GM18519 (cell line): ENCODE results near the gene PRX.
A peak's percentile ranks its signal among the peaks of the same experiment; 100 is the strongest.
"Not testable (repeated sequence)": the region's sequence is repeated elsewhere in the genome, so short reads cannot be mapped to it uniquely, and the experiment has no call there.

Source experiments
- ATAC-seq: cut with Tn5 transposase; IDR thresholded peaks from one replicate; pipeline ENCODE4 v1.9.1; 2021; ENCODE audit warnings: mild to moderate bottlenecking, moderate library complexity; ENCODE audit not compliant: unreplicated experiment, low FRiP score

The PRX gene

DNA sequence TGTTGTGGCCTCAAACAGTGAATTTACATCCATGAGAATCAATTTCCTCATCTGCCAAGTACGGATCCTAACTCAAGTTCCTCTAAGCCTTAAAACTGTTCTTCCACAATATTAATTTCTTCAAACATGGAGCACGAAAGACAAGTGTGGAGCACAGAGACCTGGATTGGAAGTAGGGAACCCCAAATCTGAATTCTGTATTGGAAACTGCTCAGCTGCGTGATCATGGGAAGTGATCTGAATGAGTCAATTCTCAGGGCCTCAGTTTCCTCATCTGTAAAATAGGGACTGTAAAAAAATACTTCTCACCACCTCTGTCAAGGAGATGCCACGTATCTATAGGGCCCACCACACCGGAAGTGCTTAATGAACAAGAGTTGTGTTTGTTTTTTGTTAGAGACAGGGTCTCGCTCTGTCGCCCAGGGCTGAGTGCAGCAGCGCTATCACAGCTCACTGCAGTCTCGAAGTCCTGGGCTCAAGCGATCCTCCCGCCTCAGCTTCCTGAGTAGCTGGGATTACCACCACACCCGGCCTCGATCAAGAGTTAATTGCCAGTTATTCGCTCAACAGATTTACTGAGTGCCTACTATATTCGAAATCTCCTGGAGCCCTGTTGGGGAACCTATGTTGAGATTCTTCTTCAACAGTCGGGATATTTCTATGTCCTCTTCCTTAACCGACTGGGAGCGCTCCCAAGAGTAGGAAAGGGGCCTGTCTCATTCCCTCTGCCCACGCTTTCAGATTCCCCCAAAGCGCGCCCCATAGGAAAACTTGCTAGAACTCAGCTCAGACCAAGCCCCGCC lies 29.4 kb upstream of the PRX start:
- no peak for ATAC-seq

DNA sequence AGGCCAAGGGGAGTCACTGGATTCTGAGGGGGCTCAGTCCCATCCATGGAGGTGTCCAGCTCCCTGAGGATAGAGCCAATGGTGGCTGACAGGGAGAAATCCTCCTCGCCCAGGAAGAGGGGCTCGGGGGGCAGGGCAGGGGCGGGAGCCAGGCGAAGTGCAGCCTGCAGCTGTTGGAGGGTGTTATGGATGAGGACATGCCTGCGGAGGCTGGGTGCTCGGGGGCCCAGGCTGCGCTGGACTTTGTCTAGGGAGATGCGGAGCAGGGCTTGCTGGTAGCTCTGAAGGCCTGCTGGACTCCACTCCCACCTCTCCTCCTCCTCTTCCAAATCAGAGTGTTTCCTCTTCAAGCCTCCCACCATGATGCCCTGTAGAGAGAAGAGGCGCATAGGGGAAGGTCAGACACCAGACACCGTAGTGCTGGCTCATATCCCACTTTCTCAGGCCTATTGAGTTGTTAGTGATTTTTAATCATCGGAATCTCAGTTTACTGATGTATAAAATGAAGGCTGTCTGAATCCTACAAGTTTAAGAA lies 28.6 kb upstream of the PRX start:
- no peak for ATAC-seq

DNA sequence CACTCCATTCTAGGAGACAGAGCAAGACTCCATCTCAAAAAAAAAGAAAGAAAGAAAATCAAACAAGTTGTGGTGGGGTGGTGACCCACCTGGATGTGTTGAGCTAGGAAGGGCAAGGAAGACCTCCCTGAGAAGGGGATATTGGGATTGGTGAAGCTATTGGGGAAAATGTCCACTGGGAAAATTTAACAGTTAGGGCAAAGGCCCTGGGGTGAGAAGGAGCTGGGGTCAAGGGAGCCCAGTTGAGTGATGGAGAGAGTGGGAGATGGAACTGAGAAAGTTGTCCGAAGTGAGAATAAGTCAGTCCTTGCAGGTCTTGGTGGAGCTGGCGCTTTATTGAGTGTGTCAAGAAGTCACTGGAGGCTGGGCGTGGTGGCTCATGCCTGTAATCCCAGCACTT lies 25.1 kb upstream of the PRX start:
- ATAC-seq: no peak

DNA sequence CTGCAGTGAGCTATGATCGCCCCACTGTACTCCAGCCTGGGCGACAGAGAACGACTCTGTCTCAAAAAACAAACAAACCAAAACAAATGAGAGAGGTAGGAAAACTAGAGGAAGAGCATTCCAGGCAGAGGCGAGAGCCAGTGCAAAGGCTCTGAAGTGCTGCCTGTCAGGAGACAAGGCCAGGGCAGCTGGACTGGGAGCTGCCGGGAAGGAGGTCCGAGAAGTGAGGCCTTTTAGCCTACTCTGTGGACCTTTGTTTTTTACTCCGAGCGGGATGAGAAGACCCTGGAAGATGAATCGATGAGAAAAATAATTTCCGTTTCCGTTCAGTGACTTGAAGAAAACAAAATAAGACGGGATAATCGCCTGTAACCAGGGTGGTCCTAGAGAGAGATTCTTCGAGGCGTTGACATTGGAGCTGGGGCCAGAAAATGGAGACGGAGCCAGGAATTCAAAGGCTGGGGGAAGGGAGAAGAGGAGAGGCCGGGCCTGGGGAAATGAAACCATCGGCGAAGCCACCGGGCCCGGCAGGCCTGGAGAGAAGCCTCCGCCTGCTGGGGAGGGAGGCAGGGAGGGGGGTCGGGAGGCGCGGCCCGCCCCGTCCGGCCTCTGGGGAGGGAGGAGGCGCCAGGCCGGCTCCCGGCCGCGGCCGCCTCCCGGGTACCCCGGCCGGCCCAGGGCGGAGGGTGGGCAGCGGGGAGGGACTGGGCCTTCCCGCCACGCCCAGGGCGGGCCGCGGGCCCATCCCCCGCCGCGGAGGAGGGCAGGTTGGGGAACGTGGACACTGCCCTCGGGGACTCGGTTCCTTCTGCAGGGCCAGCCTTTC lies 20.4 kb upstream of the PRX start:
- ATAC-seq: no peak

DNA sequence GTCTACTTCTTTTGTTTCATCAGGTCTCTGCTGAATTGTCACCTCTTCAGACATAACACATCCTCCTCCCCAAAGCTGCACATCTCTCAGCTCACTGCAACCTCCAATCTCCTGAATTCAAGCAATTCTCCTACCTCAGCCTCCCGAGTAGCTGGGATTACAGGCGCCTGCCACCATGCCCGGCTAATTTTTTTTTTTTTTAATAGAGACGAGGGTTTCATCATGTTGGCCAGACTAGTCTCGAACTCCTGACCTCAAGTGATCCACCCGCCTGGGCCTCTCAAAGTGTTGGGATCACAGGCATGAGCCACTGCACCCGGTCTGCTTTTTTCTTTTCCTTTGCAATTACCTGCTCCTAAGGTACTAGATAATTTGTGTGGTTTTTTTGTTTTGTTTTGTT lies 19.6 kb upstream of the PRX start:
- not testable (repeated sequence) for ATAC-seq

DNA sequence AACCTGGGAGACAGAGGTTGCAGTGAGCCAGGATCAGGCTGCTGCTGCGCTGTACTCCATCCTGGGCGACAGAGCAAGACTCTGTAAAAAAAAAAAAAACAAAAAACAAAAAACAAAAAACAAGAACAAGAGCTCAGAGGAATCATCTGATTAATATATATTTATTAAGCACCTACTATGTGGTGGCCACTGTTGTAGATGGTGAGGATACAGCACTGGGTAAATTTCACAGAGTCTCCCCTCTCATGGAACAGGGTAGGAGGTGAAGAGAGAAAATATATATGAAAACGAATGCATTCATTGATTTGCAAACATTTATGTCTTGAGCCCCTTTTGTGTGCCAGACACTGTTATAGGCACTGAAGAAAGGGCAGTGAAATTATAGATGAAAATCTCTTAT lies 18.5 kb upstream of the PRX start:
- ATAC-seq: no peak

DNA sequence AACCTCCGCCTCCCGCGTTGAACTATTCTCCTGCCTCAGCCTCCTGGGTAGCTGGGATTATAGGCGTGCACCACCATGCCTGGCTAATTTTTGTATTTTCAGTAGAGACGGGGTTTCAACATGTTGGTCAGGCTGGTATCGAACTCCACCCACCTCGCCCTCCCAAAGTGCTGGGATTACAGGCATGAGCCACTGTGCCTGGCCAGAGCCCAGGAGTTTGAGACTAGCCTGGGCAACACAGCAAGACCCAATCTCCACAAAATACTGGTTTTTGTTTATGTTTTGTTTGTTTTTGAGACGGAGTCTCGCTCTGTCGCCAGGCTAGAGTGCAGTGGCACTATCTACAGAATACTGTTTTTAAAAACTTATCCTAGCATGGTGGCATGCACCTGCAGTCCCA lies 17.1 kb upstream of the PRX start:
- ATAC-seq: not testable (repeated sequence)

DNA sequence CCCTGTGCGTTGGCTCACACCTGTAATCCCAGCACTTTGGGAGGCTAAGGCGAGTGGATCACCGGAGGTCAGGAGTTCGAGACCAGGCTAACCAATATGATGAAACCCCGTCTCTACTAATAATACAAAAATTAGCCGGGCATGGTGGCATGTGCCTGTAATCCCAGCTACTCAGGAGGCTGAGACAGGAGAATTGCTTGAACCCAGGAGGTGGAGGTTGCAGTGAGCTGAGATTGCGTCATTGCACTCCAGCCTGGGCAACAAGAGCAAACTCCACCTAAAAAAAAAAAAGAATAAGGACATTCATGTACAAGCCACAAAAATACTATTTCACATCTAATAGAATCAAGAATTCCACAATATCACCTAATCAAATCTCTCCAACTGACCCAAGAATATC lies 15.0 kb upstream of the PRX start:
- not testable (repeated sequence) for ATAC-seq

DNA sequence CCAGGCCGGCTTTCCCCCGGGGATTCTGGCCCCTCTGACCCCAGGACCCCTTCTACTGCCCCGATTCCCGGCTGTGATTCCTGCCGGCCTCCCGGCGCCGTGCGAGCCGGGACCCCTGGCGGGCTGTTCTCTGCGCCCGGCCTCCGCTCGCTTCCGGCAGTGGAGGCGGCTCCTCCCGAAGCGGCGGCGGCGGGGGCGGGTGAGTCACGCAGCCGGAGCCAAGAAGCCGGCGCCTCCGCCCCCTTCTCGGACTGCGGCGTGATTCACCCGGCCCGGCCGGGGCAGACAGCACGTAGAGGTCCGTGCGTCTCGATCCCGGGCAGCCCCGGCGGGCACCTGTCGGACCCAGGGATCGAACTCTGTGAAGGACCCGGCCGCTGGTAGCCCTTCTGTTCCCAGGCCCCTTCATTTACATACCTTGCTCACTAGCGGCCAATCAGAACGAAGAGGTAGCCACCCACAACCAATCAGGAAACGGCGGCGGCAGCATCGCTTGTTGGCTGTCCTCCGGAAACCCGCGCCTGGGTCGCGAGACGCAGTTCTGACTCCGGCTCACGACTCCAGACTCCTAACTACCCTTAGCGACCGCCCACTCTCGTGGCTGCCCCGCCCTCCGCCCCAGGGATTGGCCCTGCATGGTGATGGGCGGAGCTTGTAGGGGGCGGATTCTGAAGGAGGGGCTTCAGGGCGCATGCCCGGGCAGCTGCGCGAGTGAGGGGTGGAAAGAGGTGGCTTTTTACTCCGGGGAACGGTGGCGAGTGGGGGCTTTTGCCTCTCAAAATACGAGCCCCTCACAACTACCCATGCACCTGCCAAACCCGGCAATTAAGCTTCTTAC lies 12.5 kb upstream of the PRX start, which contains the start of gene SERTAD1:
Gene SERTAD1 (minus strand): TSS at position 543 of the 838 bp plus-strand sequence. CDS start 2,446 bp downstream, outside the sequence.
- peak; percentile 64 for ATAC-seq

DNA sequence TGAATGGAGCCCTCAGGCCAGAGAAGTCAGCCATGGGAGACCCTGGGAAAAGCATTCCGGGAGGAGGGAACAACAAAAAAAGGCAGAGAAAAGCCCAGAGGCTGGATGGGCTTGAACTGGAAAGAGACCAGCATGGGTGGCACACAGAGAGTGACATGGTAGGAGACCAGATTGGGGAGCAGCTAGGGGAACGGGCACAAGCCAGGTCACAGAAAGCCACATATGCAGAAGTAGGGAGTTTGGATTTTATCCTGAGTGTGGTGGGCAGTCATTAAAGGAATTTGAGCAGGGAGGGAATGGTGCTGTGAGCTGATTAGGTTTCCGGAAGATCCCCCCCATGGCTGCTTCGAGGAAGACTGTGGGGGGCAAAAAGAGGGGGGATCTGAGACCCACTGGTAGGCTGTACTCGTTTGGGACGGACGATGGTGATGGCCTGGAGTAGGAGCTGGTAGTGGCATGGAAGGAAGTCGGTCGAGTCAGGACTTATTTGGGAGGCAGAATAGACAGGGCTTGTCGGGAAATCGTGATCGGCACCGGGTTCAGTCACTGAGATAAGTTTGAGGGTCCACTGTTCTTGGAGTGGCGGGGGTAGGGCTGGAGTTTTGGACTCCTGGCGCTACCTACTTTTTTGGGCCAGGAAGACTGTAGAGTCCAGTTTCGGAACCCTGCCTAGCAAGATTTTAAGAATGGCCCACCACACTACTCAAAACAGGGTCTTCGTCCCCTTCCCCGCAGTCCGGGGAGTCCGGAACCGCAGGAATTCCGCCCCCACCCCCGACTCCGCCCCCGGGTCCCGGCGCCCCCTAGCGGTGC lies 11.7 kb upstream of the PRX start:
- no peak for ATAC-seq

DNA sequence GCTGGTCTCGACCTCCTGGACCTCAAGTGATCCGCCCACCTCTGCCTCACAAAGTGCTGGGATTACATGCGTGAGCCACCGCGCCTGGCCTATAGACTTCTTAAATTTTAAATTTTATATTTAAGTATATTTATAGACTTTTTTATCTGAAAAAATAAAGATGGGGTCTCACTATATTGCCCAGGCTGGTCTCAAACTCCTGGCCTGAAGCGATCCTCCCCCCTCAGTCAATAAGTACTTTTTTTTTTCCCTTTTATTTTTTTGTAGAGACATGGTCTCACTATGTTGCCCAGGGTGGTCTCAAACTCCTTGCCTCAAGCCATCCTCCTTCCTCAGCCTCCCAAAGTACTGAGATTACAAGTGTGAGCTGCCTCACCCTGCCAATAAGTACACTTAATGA lies 10.8 kb upstream of the PRX start:
- no peak for ATAC-seq

DNA sequence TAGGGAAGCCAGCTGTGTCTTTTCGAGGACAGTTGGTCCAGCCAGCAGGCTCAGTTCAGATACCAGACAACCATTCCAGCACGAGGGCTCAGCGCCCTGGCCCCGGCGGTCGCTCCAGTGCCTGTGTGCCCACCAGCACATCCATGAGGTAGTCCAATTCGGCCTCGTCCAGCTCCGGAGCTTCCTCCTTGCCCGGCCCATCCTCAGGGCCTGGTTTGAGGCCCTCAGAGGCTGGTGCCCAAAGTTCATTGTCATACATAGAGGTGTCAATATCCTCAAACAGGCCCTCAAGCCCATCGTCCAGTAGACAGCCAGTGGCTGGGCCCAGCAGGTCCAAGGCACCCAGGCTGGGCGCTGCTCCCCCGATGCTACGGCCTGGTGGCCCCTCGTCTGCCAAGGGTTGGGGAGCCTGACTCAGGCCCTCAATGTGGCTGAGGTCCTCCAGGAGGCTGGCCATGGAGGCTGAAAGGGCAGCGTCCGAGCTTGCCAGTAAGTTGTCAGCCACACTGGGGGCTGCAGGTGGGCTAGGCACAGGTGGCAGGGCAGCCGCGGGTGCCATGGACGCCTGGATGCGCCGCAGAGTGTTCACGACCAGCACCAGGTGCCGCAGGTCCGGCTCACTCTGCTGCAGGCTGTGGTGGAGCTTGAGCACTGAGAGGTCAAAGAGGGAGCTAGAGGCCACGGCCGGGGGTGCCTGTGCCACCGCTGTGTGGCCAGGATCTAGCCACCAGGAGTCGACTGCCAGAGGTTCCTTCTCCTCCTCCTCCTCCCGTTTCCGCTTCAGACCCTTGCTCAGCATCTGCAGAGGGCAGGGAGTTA lies 9.8 kb upstream of the PRX start:
- no peak for ATAC-seq

DNA sequence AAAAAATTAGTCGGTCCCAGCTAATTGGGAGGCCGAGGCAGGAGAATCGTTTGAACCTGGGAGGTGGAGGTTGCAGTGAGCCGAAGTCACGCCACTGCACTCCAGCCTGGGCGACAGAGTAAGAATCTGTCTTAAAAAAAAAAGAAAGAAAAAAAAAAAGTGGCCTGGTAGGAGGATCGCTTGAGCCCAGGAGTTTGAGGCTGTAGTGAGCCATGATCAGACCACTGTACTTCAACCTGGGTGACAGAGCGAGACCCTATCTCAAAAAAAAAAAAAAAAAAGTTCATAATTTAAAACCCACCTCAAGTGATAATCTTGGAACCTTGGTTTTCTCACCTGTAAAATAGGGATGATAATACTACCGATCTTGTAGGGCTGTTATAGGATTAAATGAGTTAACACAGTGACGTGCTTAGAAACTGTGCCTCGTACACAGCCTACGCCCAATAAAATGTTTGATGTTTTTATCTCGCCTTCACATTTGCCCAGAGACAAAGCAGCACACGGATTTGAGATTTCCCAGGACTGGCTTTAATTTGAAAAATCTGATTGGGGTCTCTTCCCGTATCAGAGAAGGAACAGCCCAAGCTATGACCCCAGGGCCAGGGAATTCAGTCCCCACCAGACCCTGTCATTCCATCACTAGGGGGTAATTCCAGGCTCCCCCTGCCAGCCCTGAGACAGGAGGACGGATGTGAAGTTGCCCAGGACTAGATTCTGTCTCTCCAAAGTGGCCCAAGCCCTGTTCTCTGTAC lies 9.0 kb upstream of the PRX start:
- no peak for ATAC-seq

DNA sequence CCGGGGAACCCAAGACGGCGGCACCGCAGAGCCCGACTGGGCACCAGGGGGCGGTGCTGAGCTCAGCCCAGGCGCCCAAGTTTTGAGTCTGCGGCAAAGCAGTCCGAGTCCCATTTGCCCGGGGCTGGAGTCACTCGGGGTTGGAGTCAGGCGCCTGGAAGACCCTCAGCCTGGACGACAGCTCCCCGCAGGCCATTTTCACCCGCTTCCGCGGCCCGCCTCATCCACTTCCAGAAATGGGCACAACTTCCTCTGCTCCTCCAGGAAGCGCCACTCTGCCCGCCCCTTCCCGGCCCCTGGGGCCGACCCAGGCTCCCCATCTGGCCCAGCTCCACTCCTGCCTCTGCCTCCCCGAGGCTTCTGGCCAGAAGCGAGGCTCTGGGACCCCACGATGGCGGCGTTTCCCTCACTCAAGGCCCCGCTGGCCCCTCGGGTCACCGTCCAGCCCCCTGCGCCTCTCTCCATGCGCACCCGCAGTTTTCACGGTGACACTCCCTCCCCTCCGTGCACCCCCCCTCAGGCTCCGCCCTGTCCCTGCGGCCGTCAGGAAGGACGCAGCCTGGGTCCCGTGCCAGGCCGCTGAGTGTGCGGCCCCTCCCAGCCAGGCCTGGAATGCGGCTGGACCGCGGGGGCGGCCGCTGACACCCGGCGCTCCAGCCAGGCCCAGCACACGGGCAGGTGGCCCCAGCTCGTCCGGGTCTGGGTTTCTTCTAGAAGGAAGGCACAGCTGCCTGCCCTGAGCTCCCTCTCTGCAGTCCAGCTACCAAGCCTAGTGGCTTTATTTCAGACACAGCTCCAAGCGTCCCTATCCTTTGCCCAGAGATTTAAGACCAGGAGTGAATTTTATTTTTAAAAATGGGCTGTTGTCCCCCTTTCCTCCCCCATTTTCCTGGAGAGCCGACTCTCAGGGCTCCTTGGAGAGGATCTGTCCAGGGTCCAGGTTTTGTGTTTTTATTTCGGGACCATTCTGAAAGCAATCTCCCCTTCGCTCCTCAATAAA lies 7.9 kb upstream of the PRX start:
- ATAC-seq: no peak

DNA sequence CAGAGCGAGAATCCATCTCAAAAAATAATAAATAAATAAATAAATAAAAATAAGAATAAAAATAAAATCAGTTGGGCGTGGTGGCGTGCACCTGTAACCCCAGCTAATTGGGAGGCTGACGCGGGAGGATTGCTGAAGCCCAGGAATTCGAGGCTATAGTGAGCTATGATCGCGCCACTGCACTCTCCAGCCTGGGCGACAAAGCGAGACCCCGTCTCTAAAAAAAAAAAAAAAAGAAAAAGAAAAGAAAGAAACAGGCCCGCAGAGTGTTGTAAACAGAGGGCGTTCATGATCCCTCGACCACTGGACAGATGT lies 7.2 kb upstream of the PRX start:
- ATAC-seq: no peak

DNA sequence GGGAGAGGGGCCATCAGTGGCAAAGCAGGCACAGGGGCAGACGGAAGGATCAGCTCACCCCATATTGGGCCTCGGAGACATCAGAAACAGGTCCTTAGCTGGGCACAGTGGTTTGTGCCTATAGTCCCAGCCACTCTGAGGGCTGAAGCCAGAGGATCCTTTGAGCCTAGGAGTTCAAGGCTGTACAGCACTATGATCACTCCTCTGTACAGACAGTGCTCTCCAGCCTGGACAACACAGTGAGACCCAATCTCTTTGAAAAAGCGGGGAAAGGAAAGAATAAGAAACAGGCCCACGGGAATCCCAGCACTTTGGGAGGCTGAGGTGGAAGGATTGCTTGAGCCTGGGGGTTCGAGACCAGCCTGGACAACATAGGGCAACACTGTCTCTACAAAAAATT lies 6.6 kb upstream of the PRX start:
- ATAC-seq: no peak

DNA sequence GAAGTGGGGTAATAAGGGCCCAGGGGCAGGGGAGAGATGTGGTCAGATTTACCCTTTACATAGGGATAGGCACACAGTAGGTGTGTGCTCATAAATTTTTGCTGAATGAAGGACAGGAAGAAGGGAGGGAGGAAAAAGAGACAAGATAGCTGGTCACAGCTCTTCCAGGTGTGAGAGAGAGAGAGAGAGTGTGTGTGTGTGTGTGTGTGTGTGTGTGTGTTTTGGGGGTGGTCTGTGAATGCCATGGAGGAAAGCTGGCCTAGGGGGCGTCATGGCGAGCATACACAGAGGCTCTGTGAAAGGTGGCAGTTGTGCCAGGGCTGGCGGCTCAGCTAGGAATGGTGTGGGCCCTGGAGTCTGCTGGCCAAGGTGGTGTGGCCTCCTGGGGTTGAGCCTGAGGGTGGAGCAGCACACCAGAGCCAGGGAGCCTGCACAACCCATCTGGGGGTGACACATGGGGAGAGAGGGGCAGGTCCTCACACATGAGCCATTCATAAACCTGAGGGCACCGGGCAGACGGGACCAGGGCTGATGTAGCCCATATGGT lies 6.0 kb upstream of the PRX start:
- ATAC-seq: no peak
